ENCODE results near the gene PCDHGB3.
"Not testable (repeated sequence)": the region's sequence is repeated elsewhere in the genome, so short reads cannot be mapped to it uniquely, and the experiment has no call there.

Gene PCDHGB3

DNA sequence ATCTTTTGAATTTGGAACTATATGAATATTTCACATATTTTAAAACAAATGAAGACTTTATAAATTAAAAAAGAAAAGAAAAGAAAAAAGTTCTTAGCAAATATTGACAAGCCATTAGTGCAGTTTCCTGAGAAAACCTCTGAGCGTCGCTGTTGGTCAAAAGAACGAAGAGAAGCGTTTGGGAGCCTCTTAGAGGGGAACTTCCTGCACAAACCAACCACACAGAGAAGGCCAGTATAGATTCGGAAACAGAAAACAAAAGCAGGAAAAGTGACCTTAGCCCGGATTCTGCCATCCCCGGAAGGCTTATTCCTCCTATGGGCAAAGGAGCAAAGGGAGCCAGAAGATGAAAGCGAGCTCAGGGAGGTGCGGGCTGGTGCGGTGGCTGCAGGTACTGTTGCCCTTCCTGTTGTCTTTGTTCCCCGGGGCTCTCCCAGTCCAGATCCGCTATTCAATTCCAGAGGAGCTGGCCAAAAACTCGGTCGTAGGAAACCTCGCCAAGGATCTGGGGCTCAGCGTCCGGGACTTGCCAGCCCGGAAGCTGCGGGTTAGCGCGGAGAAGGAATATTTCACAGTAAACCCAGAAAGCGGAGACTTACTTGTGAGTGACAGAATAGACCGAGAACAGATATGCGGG lies 10.1 kb upstream of the PCDHGB3 start, which contains the start of gene PCDHGB2:
PCDHGB2 (plus strand) TSS at position 205 of the 637 bp plus-strand sequence; CDS start at position 347, 142 bp downstream.
- no peak for DNase-seq

DNA sequence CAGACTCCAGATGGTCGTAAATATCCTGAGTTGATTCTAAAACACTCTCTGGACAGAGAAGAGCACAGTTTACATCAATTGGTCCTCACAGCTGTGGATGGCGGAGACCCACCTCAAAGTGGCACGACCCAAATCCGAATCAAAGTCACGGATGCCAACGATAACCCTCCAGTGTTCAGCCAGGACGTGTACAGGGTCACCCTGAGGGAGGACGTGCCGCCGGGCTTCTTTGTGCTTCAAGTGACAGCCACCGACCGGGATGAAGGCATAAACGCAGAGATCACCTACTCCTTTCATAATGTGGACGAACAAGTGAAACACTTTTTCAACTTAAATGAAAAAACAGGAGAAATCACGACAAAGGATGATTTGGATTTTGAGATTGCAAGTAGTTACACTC lies 9.4 kb upstream of the PCDHGB3 start:
- DNase-seq: no peak

DNA sequence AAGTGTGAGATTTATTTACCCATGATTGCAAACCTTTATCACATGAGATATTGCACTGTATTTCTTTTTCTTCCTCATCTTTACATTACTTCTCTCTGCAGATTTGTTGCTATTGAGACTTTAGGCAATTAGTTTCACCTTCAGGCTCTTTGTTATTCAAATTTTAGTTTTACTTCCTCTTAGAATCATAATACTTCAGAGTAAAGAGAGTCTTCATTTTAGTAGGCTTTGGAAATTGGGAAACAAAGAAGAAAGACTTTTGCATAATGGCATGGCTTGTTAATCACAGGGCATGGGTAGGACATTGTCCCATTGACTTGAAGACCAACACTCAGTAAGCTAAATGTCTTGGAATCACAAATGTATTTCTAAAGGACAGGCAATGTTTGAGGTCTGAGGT lies 7.3 kb upstream of the PCDHGB3 start:
- DNase-seq: no peak

DNA sequence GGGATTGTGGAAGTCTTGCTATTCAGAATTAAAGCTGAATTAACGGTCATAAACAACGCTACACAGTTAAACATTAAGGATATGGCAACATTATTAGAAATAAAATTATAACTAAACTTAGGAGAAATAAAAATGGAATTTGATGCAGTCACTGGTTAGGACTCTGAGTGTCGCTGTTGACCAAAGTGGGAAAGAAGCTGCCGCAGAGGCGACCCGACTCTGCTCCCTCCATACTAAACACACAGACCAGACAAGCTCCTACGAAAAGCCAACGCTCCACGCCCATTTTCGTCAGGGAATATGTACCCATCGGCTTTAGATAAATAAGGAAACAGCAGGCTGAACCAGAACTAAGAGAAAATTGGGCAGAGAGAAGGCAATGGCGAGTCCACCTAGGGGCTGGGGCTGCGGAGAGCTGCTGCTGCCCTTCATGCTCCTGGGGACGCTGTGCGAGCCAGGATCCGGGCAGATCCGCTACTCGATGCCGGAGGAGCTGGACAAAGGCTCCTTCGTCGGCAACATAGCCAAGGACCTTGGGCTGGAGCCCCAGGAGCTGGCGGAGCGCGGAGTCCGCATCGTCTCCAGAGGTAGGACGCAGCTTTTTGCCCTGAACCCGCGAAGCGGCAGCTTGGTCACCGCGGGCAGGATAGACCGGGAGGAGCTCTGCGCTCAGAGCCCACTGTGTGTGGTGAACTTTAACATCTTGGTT lies 5.9 kb upstream of the PCDHGB3 start, which contains the start of gene PCDHGA5:
PCDHGA5 (plus strand) TSS at position 211 of the 709 bp plus-strand sequence; CDS start at position 380, 169 bp downstream.
- DNase-seq: no peak

DNA sequence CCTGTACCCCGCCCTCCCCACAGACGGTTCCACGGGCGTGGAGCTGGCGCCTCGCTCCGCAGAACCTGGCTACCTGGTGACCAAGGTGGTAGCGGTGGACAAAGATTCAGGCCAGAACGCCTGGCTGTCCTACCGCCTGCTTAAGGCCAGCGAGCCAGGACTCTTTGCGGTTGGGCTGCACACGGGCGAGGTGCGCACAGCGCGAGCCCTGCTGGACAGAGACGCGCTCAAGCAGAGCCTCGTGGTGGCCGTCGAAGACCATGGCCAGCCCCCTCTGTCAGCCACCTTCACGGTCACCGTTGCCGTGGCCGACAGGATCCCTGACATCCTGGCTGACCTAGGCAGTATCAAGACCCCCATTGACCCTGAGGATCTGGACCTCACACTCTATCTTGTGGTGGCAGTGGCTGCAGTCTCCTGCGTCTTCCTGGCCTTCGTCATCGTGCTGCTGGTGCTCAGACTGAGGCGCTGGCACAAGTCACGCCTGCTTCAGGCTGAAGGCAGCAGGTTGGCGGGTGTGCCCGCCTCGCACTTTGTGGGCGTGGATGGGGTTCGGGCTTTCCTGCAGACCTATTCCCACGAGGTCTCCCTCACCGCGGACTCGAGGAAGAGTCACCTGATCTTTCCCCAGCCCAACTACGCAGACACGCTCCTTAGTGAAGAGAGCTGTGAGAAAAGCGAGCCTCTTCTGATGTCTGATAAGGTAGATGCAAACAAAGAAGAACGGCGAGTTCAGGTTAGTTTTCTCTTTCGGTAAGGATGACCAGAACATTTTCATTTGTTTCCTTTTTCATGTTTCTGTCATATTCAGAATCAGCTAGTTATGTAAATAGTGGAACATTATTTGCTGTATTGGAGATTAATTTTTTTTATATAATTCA lies 3.8 kb upstream of the PCDHGB3 start:
- DNase-seq: no peak

DNA sequence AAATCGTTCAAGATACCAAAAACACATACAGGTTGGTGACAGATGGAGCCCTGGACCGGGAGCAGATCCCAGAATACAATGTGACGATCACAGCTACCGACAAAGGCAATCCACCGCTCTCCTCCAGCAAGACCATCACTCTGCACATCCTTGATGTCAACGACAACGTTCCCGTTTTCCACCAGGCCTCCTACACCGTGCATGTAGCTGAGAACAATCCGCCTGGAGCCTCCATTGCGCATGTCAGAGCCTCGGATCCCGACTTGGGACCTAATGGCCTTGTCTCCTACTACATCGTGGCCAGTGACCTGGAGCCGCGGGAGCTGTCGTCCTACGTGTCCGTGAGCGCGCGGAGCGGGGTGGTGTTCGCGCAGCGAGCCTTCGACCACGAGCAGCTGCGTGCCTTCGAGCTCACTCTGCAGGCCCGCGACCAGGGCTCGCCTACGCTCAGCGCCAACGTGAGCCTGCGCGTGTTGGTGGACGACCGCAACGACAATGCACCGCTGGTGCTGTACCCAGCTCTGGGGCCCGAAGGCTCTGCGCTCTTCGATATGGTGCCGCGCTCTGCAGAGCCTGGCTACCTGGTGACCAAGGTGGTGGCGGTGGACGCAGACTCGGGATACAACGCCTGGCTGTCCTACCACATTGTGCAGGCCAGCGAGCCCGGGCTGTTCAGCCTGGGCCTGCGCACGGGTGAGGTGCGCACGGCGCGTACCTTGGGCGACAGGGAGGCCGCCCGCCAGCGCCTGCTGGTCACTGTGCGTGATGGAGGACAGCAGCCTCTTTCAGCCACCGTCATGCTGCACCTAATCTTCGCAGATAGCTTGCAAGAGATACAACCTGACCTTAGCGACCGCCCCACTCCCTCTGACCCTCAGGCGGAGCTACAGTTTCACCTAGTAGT lies 1.8 kb downstream of the PCDHGB3 start:
- DNase-seq: no peak

DNA sequence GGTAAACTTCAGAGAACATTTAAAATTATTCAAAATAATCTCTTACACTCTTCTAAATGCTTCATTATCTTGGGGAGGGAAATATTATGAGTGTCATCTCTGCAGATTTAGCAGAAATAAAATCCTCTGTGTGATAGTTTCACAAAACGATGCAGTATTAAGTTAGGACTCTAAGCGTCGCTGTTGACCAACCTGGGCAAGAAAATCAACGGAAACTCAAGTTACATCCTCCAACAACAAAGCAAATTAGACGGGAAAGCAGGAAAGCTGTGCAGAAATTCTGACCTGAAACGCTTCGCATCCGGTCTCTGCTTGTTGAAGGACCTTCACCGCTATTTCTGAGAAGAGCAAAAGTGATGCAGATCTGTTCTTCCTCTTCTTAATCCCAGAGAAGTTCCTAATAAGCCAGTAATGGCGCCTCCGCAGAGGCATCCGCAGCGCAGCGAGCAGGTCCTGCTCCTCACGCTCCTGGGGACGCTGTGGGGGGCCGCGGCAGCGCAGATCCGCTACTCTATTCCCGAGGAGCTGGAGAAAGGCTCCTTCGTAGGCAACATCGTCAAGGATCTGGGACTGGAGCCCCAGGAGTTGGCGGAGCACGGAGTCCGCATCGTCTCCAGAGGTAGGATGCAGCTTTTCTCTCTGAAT lies 3.8 kb downstream of the PCDHGB3 start, which contains the start of gene PCDHGA6:
PCDHGA6 (plus strand) TSS at position 219 of the 645 bp plus-strand sequence; CDS start at position 412, 193 bp downstream.
- DNase-seq: no peak

DNA sequence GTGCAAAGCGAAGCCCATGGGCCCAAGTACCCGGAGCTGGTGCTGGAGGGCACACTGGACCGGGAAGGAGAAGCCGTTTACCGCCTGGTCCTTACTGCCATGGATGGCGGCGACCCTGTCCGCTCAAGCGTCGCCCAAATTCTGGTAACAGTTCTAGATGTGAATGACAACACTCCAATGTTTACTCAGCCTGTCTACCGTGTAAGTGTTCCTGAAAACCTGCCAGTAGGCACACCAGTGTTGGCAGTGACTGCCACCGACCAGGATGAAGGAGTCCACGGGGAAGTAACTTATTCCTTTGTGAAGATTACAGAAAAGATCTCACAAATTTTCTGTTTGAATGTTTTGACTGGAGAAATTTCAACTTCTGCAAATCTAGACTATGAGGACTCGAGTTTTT lies 4.6 kb downstream of the PCDHGB3 start:
- no peak for DNase-seq

DNA sequence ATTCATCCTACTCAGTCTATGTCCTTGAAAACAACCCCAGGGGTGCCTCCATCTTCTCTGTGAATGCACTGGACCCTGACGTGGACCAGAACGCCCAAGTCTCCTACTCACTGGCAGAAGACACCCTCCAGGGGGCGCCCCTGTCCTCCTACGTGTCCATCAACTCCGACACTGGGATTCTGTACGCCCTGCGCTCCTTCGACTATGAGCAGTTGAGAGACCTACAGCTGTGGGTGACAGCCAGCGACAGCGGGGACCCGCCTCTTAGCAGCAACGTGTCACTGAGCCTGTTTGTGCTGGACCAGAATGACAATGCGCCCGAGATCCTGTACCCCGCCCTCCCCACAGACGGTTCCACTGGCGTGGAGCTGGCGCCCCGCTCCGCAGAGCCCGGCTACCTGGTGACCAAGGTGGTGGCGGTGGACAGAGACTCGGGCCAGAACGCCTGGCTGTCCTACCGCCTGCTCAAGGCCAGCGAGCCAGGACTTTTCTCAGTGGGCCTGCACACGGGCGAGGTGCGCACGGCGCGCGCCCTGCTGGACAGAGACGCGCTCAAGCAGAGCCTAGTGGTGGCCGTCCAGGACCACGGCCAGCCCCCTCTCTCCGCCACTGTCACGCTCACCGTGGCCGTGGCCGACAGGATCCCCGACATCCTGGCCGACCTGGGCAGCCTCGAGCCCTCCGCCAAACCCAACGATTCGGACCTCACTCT lies 5.6 kb downstream of the PCDHGB3 start:
- DNase-seq: not testable (repeated sequence)

DNA sequence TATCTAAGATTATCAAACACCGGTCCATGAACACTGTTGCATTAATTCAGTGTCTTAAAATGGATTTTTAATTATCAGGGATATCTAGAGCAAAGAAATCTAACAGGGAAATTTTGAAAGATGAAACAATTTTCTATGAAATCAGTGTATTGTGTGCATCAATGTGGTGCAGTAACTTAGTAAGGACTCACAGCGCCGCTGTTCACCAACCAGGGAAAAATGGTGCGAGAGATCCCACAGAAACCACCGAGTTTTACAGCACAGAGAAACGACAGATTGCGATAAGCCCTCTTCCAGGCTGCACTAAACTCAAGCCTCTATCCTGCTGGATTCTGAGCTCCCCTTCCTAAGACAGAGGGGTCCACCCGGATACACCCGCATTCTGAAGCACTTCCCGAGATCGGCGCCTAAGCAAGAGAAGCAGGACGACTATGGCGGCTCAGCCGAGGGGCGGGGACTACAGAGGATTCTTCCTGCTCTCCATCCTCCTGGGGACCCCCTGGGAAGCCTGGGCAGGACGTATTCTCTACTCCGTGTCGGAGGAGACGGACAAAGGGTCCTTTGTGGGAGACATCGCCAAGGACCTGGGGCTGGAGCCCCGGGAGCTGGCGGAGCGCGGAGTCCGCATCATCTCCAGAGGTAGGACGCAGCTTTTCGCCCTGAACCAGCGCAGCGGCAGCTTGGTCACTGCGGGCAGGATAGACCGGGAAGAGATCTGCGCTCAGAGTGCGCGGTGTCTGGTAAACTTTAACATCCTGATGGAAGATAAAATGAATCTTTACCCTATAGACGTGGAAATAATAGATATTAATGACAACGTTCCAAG lies 12.6 kb downstream of the PCDHGB3 start, which contains the start of gene PCDHGA7:
PCDHGA7 (plus strand) TSS at position 274 of the 826 bp plus-strand sequence; CDS start at position 432, 158 bp downstream.
- no peak for DNase-seq

DNA sequence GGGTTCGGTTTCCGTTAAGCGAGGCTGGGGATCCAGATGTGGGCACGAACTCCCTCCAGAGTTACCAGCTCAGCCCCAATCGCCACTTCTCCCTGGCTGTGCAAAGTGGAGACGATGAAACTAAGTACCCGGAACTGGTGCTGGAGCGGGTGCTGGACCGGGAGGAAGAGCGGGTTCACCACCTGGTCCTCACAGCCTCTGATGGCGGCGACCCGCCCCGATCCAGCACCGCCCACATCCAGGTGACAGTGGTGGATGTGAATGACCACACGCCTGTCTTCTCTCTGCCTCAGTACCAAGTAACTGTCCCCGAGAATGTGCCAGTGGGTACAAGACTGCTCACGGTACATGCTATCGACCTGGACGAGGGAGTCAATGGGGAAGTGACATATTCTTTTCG lies 13.3 kb downstream of the PCDHGB3 start:
- no peak for DNase-seq

DNA sequence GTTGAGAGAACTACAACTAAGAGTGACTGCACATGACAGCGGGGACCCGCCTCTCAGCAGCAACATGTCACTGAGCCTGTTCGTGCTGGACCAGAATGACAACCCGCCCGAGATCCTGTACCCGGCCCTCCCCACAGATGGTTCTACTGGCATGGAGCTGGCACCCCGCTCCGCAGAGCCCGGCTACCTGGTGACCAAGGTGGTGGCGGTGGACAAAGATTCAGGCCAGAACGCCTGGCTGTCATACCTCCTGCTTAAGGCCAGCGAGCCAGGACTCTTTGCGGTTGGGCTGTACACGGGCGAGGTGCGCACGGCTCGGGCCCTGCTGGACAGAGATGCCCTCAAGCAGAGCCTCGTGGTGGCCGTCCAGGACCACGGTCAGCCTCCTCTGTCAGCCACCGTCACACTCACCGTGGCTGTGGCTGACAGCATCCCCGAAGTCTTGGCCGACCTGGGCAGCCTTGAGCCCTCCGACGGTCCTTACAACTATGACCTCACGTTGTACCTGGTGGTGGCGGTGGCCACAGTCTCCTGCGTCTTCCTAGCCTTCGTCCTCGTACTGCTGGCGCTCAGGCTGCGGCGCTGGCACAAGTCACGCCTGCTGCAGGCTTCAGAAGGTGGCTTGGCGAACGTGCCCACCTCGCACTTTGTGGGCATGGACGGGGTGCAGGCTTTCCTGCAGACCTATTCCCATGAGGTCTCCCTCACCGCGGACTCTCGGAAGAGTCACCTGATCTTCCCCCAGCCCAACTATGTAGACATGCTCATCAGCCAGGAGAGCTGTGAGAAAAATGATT lies 14.6 kb downstream of the PCDHGB3 start:
- no peak for DNase-seq

DNA sequence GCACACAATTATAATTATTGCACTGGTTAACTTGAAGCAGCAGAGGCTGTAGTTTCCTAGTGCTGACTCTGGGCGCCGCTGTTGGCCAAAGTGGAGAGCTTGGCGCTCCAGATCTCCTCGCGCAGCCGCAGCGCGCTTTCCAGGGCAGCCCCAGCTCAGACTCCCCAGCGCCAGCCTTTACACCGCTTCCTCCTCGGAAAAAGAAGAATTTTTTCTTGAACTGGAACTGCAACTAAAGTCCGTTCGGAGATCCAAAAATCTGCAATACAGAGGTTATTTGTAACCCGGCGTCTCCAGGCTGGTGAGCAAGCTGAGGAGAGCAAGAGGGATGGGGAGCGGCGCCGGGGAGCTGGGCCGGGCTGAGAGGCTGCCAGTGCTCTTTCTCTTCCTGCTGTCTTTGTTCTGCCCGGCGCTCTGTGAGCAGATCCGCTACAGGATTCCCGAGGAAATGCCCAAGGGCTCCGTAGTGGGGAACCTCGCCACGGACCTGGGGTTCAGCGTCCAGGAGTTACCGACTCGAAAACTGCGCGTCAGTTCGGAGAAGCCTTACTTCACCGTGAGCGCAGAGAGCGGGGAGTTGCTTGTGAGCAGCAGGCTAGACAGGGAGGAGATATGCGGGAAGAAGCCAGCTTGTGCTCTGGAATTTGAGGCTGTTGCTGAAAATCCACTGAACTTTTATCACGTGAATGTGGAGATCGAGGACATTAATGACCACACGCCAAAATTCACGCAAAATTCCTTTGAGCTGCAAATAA lies 17.7 kb downstream of the PCDHGB3 start, which contains the start of gene PCDHGB4:
PCDHGB4 (plus strand) TSS at position 142 of the 755 bp plus-strand sequence; CDS start at position 329, 187 bp downstream.
- DNase-seq: not testable (repeated sequence)

DNA sequence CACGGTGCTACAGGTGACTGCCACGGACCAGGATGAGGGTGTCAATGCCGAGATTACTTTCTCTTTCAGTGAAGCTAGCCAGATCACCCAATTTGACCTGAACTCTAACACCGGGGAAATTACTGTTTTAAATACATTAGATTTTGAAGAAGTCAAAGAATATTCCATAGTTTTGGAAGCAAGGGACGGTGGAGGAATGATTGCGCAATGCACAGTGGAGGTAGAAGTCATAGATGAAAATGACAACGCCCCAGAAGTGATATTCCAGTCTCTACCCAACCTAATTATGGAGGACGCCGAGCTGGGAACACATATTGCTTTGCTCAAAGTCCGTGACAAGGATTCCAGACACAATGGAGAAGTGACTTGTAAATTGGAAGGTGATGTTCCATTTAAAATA lies 18.6 kb downstream of the PCDHGB3 start:
- DNase-seq: no peak

DNA sequence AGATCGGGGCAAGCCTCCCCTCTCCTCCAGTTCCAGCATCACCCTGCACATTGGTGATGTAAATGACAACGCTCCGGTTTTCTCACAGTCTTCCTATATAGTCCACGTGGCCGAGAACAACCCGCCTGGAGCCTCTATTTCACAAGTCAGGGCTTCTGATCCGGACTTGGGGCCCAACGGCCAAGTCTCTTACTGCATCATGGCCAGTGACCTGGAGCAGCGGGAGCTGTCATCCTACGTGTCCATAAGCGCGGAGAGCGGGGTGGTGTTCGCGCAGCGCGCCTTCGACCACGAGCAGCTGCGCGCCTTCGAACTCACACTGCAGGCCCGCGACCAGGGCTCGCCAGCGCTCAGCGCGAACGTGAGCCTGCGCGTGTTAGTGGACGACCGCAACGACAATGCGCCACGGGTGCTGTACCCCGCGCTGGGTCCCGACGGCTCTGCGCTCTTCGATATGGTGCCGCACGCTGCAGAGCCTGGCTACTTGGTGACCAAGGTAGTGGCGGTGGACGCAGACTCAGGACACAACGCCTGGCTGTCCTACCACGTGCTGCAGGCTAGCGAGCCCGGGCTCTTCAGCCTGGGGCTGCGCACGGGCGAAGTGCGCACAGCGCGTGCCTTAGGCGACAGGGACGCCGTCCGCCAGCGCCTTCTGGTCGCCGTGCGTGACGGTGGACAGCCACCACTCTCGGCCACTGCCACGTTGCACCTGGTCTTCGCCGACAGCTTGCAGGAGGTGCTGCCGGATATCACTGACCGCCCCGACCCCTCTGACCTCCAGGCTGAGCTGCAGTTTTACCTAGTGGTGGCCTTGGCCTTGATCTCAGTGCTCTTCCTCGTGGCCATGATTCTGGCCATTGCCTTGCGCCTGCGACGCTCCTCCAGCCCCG lies 19.4 kb downstream of the PCDHGB3 start:
- DNase-seq: no peak

DNA sequence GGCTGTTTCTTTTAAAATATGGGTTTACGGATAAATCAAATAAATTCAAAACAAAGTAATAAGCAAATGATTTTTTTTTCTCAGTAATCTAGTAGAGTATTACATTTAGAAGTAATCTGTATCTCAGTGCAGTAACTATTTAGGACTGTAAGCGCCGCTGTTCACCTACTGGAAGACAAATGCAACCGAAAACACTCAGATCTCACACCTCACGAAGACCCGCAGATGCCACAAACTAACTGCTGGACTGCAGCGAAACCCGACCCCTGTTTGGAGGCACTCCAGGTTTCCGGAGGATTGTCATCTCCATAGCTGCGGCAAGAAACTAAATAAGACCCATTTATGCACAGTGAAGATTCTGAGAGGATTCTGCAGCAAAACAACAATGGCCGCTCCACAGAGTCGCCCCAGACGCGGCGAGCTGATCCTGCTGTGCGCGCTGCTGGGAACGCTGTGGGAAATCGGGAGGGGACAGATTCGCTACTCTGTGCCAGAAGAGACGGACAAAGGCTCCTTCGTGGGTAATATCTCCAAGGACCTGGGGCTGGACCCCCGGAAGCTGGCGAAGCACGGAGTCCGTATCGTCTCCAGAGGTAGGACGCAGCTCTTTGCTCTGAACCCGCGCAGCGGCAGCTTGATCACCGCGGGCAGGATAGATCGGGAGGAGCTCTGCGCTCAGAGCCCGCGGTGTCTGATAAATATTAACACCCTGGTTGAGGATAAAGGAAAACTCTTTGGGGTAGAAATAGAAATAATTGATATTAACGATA lies 22.6 kb downstream of the PCDHGB3 start, which contains the start of gene PCDHGA8:
PCDHGA8 (plus strand) TSS at position 205 of the 770 bp plus-strand sequence; CDS start at position 386, 181 bp downstream.
- no peak for DNase-seq
